ENCODE measurements around the gene MSI2. TPM values are rescaled to one million over a fixed set of nuclear protein-coding genes. Genes with fewer than 3 reads are reported as not detected.
"Not testable (repeated sequence)": the region's sequence is repeated elsewhere in the genome, so short reads cannot be mapped to it uniquely, and the experiment has no call there.

MSI2 gene
- total and polyA plus RNA-seq, 12 donors = 25.5 to 135 (median 121) TPM

GRCh38 chr17:57496382-57496781 lies 240.1 kb downstream of the MSI2 start:
- Histone ChIP-seq H3K4me3 (no peak overlapping the region), H3K27ac (peak overlapping the region in 3 of 10 donors; percentile 8 to 48 (median 36)), H3K9me3 (no peaks in the 10 kb centered on the region), H3K27me3 (no peaks in the 10 kb centered on the region), H3K36me3 (no peaks in the 10 kb centered on the region), H3K4me1 (peaks cover 0 to 29% (median 18%) of the 10 kb centered on the region in 9 donors)
- ATAC-seq (no peak), DNase-seq (no peak)
- TF ChIP-seq, protein P1, sequence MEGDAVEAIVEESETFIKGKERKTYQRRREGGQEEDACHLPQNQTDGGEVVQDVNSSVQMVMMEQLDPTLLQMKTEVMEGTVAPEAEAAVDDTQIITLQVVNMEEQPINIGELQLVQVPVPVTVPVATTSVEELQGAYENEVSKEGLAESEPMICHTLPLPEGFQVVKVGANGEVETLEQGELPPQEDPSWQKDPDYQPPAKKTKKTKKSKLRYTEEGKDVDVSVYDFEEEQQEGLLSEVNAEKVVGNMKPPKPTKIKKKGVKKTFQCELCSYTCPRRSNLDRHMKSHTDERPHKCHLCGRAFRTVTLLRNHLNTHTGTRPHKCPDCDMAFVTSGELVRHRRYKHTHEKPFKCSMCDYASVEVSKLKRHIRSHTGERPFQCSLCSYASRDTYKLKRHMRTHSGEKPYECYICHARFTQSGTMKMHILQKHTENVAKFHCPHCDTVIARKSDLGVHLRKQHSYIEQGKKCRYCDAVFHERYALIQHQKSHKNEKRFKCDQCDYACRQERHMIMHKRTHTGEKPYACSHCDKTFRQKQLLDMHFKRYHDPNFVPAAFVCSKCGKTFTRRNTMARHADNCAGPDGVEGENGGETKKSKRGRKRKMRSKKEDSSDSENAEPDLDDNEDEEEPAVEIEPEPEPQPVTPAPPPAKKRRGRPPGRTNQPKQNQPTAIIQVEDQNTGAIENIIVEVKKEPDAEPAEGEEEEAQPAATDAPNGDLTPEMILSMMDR (IDR thresholded peaks at IDR 0.05) = no peak
- intact Hi-C loops (cut with DNase I) = no loop called here
- 96 to 97% methylated on average over 11 of the region's 11 CpGs for WGBS, 2 donors

- 91 to 93% methylated on average over 7 of the region's 7 CpGs for WGBS, 2 donors
- peaks cover 0 to 32% (median 13%) of the 10 kb centered on the region in 9 donors for H3K4me1 ChIP-seq
- intact Hi-C loops (cut with DNase I) = no loop called here
- H3K9me3 ChIP-seq = no peaks in the 10 kb centered on the region
- TF ChIP-seq, protein P1 (IDR thresholded peaks at IDR 0.05) = no peak
- H3K4me3 ChIP-seq = no peak overlapping the region
- DNase-seq (no peak), ATAC-seq (no peak)
- H3K36me3 ChIP-seq = no peaks in the 10 kb centered on the region
- no peak overlapping the region for H3K27ac ChIP-seq
- no peaks in the 10 kb centered on the region for H3K27me3 ChIP-seq
Measured at GRCh38 chr17:57498443-57498842, 242.1 kb downstream of the MSI2 start.

DNA sequence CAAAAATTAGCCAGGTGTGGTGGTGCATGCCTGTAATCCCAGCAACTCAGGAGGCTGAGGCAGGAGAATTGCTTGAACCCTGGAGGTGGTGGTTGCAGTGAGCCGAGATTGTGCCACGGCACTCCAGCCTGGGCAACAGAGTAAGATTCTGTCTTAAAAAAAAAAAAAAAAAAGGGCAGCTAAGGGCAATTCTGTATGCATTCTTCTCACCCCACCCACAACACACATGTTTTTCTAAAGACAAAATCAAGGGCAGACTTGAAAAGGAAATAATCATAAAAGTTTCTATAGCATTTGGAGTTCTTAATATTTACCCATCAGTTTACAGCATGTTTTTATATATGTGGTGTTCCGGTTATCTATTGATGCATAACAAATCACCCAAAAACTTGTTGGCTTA lies 242.9 kb downstream of the MSI2 start:
- H3K9me3 ChIP-seq; DNase-seq; H3K27ac ChIP-seq; H3K36me3 ChIP-seq; H3K27me3 ChIP-seq; ATAC-seq; H3K4me3 ChIP-seq; intact Hi-C loops (cut with DNase I): not testable (repeated sequence)
- peaks cover 0 to 32% (median 13%) of the 10 kb centered on the region in 9 donors for H3K4me1 ChIP-seq
- WGBS, 2 donors = 97 to 99% methylated on average over 3 of the region's 3 CpGs

DNA sequence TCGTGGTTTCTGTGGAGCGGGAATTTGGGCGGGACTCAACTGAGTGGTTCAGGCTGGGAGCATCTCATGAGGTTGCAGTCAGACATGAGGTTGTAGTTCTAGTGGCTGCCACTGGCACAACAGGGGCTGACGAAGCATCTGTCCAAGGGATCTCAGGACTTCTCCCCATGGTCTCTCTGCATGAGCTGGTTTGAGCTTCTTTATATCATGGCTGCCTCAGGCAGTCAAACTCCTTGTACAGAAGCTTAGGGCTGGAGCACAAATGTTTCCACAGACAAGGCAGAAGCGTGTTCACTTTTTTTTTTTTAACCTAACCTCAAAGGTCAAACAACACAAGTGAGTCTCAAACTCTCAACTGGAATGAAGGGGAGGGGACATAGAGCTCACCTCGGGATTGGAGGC lies 243.3 kb downstream of the MSI2 start:
- 96 to 98% methylated on average over 6 of the region's 6 CpGs for WGBS, 2 donors
- DNase-seq = no peak
- Histone ChIP-seq H3K36me3 (no peaks in the 10 kb centered on the region), H3K4me3 (no peak overlapping the region), H3K4me1 (peaks cover 0 to 32% (median 13%) of the 10 kb centered on the region in 9 donors), H3K9me3 (no peaks in the 10 kb centered on the region), H3K27ac (no peak overlapping the region), H3K27me3 (no peaks in the 10 kb centered on the region)
- no peak for ATAC-seq
- TF ChIP-seq, protein P1 (IDR thresholded peaks at IDR 0.05) = no peak
- intact Hi-C loops (cut with DNase I) = loop anchor here in 1 of 10 donors (10.0 kb wide), 1 partner anchor 245 kb away; the partner anchor contains the start of gene MSI2

GRCh38 chr17:57501016-57501415 lies 244.7 kb downstream of the MSI2 start:
- Histone ChIP-seq H3K4me3 (no peak overlapping the region), H3K4me1 (peaks cover 0 to 39% (median 14%) of the 10 kb centered on the region in 9 donors), H3K27me3 (no peaks in the 10 kb centered on the region), H3K9me3 (no peaks in the 10 kb centered on the region), H3K27ac (no peak overlapping the region), H3K36me3 (no peaks in the 10 kb centered on the region)
- TF ChIP-seq, protein P1 (IDR thresholded peaks at IDR 0.05) = no peak
- ATAC-seq = no peak
- intact Hi-C loops (cut with DNase I) = loop anchor here in 1 of 10 donors (10.0 kb wide), 1 partner anchor 246 kb away; the partner anchor contains the start of gene MSI2
- no peak for DNase-seq
- 92% methylated on average over 9 of the region's 9 CpGs for WGBS, 2 donors
